HG03066 (cell line): ENCODE measurements around the gene CTNNBL1.
"Not testable (repeated sequence)": the region's sequence is repeated elsewhere in the genome, so short reads cannot be mapped to it uniquely, and the experiment has no call there.

Experiments used
- ATAC-seq: cut with Tn5 transposase; IDR thresholded peaks from one replicate; pipeline ENCODE4 v1.9.1; 2021; ENCODE audit warnings: low read depth; ENCODE audit not compliant: unreplicated experiment

Gene CTNNBL1

DNA sequence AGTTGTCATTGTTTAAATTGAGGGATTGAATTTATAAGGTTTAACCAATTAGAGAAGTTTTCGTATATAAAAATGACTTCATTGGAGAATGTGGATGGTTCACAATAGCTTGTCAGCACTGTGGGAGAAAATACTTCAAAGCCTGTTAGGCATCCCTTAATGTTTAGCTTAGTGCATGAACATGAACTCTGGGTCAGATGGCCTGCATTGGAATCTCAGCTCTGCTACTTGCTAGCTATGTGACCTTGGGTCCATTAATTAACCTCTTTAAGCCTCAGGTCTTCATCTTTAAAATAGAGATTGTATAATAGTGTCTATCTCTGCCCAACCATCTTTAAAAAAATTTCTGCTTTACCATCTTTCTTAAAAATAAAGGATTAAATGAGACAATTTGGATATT is 11.1 kb downstream of the CTNNBL1 start:
- no peak for ATAC-seq

DNA sequence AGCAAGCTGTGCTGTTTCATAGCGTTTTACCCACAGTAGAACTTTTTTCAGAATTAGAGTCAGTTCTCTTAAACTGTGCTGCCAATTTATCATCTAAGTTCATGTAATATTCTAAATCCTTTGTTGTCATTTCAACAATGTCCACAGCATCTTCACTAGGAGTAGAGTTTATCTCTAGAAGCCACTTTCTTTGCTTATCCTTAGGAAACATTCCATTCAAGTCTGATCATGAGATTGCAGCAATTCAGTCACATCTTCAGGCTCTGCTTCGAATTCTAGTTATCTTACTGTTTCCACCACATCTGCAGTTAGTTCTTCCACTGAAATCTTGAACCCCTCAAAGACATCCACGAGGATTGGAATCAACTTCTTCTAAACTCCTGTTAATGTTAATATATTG is 12.5 kb downstream of the CTNNBL1 start:
- ATAC-seq = no peak

DNA sequence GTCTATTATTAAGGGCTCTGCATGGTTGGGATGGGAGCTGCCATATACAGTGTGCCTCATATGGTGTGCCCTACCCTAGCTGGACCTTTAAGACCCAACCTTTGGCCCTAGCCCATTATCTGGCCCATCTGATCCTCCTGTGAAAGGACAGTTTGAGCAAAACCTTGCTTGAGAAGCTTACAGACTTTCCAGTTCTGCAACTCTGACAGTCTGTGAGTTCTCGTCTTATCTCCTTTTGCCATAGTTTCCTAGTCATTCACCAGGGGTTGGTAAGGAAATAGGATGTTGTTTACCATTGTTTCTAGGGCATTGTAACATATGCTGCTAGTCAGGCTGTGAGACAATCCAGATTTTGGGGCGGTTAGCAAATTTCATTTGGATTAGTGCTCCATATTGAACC is 17.2 kb downstream of the CTNNBL1 start:
- no peak for ATAC-seq

DNA sequence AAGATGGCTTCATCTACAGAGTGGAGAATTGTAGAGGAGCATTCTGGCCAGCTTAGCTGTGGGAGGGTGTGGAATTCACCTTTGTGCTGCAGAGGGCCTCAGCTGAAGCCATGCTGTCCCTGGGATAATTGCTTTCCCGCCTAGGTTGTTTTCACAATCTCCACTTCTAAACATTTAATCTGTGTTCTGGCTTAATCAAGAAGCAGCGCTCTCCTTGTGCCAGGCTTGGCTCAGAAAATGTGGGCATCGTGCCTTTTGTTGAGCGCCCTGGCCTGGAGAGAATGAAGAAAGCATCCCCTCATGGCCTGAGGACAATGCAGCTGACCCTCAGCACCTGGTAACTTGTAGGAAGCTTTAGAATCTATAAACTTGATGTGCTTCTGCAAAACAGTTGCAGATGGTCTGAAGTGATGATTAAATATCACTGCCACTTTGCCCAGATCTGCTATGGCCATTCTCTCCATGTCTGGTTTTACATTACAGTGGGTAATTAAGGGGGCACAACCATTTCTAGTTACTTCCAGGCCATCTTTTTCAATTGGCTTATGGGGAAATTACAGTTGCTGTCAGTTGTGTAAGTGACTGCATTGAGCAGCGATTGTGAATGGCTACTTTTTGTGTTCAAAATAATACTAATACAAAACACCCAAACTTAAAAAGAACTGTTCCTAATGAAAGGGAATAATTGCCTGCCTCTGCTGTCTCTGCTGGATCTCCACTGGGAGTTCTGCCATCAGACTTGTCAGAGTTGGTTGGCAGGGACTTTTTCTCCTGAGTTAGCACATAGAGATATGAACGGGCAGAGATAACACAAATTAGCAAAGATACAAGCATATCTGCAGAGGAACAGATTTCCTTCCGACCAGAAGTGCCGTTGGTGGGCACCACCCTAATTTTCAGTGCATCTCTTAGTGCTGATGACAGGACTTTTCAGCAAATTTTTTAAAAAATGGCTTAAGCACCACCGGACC is 18.4 kb downstream of the CTNNBL1 start:
- ATAC-seq = no peak

DNA sequence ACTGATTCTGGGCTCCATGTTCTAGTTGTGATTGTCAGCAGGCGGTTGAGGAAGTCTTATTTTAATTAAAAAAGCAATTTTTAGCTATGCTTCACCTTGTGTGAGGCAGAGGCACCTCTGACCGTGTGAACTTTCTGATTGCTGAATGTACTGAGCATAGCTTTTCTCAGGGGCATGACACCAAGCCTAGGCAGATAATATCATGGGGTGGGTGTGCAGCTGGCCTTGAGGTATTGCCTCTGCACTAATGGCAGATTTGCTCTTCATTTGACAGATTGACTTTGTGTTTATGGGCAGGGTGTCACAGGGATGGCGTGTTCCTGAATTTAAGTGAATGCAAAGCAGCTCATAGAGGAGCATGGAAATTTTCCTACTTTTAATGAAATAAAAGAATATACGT is 19.6 kb downstream of the CTNNBL1 start:
- no peak for ATAC-seq

DNA sequence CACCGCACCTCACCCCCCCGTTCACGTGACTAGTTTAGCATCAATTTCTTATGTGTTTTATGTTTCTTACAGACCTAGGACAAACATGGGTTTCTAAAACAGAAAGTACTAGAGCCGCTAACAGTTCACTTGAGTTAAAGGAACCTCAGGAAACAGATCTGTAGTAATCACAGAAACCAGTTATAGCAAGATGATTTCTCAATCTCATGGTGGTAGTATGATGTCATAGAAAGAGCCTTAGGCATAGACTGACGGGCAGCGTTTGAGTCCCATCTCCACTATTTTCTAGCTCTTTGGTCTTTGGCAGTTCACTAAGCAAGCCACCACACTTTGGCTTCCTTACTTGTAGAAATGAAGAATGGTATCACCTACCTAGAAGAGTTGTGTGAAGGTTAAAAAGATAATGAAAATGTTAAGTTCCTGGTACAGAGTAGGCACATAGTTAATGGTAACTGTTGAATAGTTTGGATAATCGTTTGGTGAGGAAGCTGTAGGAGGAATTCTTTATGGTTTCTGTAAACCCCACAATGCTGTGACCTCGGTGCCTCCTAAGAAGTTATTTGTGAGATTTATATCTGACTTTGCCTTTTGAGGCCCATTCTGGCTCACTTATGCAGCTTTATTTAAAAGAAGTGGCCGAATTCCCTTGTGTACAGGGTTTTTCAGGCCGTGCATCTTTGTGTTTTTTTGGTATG is 21.3 kb downstream of the CTNNBL1 start:
- ATAC-seq = no peak

DNA sequence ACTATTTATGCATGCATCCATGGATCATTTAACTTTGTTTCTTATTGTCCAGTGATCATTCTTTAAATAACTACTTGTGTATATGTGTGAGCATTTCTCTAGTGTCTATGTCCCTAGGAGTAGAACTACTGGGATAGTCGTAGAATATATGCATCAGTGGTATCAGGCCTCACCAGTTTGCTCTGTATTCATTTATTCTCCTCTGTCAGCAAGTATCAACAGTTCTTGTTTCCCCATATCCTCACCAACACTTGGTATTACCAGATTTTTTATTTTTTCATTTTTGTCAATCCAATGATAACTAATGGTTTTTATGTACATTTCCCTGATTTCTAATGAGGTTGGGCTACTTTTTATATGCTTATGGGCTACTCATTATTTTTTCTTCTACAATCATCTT is 27.9 kb downstream of the CTNNBL1 start:
- no peak for ATAC-seq

DNA sequence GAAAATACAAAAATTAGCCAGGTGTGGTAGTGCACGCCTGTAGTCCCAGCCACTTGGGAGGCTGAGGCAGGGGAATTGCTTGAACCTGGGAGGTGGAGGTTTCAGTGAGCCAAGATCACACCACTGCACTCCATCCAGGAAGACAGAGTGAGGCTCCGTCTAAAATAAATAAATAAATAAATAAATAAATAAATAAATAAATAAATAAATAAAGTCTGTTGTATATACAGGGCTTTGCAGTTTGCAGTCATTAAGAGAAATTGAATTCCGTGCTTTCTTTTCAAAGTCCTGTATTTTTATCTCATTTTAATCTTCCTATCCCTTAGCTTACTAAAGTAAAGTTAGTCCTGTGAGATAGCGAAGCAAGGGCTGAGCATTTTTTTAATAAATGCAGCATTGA is 28.5 kb downstream of the CTNNBL1 start:
- ATAC-seq = not testable (repeated sequence)

DNA sequence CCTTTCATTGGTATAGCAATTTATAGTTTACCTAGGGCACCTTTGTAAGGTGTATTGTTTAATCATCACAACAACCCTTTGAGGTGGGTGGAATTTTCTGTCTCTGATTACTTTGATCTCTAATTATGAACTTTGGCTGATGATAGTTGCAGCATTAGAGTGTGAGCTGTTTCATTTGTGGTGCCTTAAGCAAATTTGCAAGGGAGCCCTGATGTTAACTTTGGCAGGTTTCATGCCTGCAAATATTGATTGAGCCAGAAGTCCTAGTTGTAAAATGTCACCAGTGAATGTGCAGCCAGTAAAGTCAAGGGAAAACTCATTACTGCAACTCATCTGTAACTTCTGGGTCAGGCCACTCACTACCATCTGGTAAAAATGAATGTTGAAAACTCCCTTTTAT is 29.8 kb downstream of the CTNNBL1 start:
- ATAC-seq = no peak

DNA sequence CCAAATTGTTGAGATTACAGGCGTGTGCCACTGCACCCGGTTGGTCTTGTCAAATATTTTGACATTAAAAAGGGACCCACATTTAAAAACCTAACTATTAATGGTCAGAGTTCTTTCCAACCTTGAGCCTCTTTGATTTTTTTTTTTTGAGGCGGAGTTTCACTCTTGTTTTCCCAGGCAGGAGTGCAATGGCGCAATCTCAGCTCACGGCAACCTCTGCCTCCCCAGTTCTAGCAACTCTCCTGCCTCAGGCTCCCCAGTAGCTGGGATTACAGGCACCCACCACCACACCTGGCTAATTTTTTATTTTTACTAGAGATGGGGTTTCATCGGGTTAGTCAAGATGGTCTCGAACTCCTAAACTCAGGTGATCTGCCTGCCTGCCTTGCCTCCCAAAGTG is 31.3 kb downstream of the CTNNBL1 start:
- ATAC-seq = no peak

DNA sequence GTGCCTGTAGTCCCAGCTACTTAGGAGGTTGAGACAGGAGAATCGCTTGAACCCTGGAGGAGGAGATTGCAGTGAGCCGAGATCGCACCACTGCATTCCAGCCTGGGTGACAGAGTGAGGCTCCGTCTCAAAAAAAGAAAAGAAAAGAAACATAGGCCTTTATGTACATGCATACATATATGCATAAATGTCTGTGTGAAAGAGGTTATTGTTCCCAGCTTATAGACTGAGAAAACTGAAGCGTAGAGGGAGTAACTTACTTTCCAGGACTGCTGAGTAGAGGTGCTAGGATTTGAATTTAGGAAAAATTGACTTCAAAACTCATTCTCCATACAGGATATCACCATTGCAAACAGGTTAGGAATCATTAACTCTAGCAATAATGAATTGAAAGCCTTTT is 32.0 kb downstream of the CTNNBL1 start:
- ATAC-seq = no peak

DNA sequence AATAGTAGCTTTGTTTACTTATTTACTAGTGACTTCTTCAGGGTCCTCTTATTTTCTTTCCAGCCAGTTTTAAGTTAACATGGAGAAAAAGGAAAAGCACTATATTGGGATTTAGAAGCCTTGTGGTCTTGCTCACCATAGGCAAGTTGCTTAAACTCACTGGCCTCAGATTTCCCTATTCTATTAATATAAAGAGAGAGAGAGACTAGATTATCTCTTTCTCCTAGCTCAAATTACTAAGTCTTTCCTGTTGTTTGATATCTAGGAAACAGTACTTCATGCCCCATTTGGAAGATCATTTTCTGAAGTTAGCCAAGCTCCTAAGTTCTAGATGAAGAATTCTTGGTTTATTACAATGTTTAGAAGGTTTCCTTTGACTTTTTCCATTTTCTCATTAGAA is 32.5 kb downstream of the CTNNBL1 start:
- no peak for ATAC-seq

DNA sequence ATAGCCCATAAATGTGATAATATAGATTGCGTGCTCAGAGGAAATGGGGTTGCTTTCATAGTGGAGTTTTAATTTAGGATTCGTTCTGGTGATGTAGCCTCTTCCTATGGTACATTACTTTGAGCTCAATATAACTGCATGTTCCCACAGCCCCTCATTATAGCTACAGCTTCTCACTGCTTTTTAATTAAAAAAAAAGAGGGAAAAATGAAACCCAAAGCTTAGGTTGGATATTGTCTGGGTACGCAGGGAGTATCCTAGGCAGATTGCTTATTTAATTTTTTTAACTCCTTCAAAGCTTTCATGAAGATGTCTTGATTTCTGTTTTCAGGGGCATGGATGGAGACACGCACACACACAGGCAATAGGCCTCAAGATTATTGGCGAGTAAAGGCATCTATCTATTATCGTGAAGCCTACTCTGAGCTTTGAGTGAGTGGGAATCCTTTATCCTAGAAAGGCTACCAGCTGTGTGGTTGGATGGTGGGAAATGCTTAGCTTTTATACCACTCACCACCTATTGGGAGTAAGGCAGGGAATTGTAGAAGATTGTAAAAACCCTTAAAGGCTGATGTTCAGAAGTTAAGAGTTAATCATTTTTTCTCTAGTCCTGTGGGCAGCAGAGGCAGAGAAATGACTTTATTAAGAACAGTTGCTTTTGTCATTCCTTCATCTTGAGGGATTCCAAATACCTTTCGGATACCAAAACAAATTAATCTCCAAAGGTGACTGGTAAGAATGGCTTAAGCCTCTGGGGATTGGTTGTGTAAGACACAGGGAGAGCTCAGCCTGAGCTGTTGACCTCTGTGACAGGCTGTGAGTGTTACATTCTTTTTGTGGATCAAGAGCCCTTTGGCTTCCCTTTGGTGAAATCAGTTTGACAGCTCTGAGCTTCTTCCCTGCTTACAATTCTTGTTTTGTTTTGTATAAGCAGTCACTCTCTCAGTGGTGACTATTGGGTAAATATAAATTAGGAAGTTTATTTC is 33.4 kb downstream of the CTNNBL1 start:
- ATAC-seq = no peak

DNA sequence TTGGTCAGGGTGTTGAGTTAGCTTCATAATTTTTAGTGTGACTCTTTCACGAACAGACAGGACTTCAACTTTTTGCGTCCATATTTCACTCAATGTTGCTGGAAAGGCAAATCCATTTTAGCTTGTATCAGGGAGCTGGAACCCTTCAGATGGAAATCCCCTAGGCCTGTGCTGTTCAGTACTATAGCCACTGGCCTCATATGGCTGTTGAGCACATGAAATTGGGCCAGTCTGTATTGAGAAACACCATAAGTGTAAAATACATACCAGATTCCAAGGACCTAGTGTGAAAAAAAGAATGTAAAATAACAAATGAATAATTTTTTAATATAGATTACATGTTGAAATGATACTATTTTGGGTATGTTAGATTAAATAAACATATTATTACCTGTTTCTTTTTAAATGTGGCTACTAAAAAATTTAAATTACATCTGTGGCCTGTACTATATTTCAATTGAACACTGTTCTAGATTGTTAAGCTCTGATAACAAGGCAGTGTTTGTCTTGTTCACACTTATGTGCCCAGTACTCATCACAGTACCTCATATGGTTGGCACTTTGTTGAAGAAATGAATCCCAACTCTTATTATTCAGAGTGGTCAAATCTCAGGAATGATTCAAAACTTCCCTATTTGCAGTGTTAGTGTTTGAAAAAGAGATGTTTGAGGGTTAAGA is 34.3 kb downstream of the CTNNBL1 start:
- ATAC-seq = no peak

DNA sequence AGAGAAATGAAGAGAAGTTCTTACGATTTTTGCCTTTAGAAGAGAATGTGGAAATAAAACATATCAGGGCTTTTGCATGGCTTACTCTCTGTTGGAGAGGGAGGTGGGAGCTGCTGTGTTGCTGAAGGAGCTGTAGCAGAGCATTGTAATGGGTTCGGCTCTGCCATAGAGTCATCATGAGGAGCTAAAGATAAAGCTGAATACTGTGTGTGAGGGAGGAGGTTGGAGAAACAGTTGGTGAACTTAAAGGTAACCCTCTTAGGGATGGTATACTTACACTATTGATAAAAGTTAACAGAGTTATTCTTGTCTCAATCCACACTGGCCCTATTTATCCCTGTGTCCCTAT is 34.8 kb downstream of the CTNNBL1 start:
- ATAC-seq = no peak

DNA sequence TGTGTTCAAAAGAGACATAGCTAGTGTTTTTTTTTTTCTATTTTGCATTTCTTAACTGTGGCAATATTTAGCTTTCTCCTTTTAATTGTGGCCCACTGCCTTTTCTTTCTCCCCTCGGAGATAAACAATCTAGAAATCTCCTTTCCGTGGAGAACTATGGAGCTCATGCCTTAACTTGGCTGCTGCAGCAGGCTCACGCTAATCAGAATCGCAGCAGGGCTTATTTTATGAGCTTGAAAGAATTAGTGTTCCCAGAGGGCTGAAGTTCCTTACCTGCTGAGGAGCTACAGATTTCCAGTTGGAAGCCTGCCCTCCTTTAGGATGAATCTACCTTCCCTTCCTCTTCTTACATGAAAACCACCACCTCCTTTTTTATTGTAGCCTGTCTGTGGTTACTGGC is 35.6 kb downstream of the CTNNBL1 start:
- no peak for ATAC-seq

DNA sequence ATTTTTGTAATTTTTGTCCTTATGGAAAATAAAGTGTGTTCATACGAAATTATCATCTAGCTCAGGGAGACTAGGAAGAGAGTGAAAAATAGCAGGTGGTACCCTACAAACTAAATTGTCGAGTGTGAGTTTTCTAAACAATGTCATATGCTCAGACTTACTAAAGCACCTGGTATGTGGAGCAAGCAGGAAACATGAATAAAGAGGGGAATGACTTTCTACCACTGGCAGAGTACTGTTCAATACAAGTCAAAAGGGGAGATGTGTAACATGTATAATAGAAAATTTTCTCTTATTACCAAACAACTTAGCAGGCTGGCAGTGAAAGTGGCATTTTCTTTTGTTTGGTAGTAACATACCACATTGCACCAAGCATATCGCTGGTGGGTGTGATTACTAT is 36.1 kb downstream of the CTNNBL1 start:
- no peak for ATAC-seq

DNA sequence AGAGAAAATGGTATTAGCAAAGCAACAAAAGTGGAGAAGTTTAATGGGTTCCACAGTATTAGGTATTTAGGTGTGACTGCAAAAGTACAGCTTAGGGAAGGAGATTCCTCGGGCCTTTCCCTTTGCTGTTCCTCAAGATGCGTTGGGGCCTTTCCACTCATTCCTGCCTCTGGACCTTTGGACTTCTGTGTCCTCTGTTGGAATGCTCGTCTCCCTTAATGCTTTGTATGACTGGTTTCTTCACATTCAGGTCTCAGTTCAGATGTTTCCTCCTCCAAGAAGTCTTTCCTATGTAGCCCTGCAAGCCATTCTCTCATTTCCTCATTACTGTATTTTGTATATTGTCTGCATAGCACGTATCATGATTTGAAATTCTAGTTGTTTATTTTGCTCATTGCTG is 39.6 kb downstream of the CTNNBL1 start:
- ATAC-seq = no peak

DNA sequence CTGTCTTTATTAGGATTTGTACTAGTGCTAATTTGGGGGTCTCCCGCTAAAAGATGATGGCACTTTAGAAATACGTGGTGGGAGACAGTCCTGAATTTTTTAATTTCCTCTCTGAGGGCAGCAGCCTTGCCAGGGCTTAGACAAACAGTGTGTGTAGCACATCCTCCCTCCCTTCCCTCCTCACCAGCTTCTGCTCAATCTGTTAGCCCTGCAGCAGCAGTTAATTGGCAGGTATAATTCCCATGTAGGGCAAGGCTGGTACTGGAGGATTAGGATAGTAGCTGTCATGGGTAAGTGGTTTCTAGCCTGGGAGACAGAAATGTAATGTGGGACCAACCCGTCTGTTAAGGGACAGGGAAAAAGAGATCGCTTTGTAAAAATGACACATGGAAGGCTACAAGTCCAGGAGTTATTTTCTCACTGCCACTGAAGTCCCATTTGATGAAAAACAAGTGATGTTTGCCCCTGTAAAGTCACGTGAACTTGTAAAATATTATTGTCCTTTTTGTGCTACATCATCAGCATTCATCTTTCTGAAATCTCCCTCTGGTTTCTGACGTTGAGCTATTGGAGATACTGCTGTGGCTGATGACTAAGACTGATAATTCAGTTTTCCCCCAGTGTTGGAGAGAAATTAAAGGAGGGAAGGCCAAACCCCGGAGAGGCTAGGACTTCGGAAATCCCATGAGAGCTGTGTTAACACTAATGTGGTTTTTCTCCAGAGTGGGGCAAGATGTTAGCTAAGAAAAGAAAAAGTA is 40.6 kb downstream of the CTNNBL1 start:
- ATAC-seq = no peak

DNA sequence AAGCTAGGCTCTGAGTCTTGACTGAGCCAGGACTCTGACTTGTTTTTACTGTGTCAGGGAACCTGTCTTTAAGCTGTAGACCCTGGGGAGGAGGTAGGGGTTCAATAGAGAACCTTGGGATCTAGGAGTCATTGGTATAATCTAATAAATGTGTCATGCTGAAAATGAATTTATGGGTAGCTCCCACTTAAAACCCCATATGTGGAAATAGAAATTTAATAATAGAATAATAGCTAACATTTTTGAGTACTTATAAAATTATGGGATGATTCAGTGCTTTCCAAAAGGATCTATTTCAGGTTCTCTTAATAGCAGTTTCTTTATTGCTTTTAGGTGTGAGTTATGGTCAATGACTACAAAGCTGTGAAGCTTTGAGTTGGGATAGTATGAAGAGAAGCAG is 41.7 kb downstream of the CTNNBL1 start:
- ATAC-seq = no peak
